GM23338 (cell line): ENCODE measurements around the gene ESPNL. TPM values are rescaled to one million over a fixed set of nuclear protein-coding genes. Genes with fewer than 3 reads are reported as not detected.

Experiments
- ATAC-seq: fragments of 200-7000 bp; cut with Tn5 transposase; 3 replicates; pipeline ENCODE4 v1.9.1; 2020
- DNase-seq: peaks from one replicate; pipeline ENCODE4 v3.0.0-alpha.2; 2015; ENCODE audit warnings: low spot score
- H2AFZ ChIP-seq: fragments of 200-600 bp; sonication (generic); 2 replicates; pipeline ENCODE4 v1.8.0; 2016; ENCODE audit warnings: antibody characterized with exemption, mild to moderate bottlenecking, moderate library complexity
- H3F3A ChIP-seq: fragments of 200-600 bp; sonication (generic); replicated peaks from 2 replicates; pipeline ENCODE4 v1.8.0; 2017; ENCODE audit warnings: antibody characterized with exemption, mixed run types, low read depth
- H3K27ac ChIP-seq: fragments of 200-600 bp; sonication (generic); 2 replicates; pipeline ENCODE4 v1.6.1; 2016; ENCODE audit warnings: low read depth
- H3K27me3 ChIP-seq: fragments of 200-600 bp; sonication (generic); 2 replicates; pipeline ENCODE4 v1.8.0; 2016; ENCODE audit warnings: mild to moderate bottlenecking, mixed run types, moderate library complexity; ENCODE audit not compliant: insufficient read depth
- H3K36me3 ChIP-seq: fragments of 200-600 bp; sonication (generic); 2 replicates; pipeline ENCODE4 v1.8.0; 2016; ENCODE audit warnings: mild to moderate bottlenecking; ENCODE audit not compliant: insufficient read depth
- H3K4me1 ChIP-seq: fragments of 200-600 bp; sonication (generic); 2 replicates; pipeline ENCODE4 v1.8.0; 2016; ENCODE audit warnings: mild to moderate bottlenecking, moderate library complexity; ENCODE audit not compliant: insufficient read depth
- H3K4me2 ChIP-seq: fragments of 200-600 bp; sonication (generic); 2 replicates; pipeline ENCODE4 v1.7.1; 2017; ENCODE audit warnings: mixed run types
- H3K4me3 ChIP-seq: fragments of 200-600 bp; sonication (generic); 2 replicates; pipeline ENCODE4 v1.6.1; 2016; ENCODE audit warnings: mixed run types
- H3K79me2 ChIP-seq: fragments of 200-600 bp; sonication (generic); replicated peaks from 2 replicates; pipeline ENCODE4 v1.8.0; 2017; ENCODE audit warnings: mild to moderate bottlenecking; ENCODE audit not compliant: insufficient read depth
- H3K9me2 ChIP-seq: fragments of 200-600 bp; sonication (generic); 2 replicates; pipeline ENCODE4 v1.8.0; 2017; ENCODE audit not compliant: insufficient read depth
- H4K20me1 ChIP-seq: fragments of 200-600 bp; sonication (generic); replicated peaks from 2 replicates; pipeline ENCODE4 v1.8.0; 2017; ENCODE audit warnings: mild to moderate bottlenecking; ENCODE audit not compliant: insufficient read depth
- H3K27ac Mint-ChIP-seq: 2 replicates; pipeline ENCODE4 v1.8.0; 2020; ENCODE audit warnings: inconsistent platforms, mild to moderate bottlenecking, moderate library complexity, mixed read lengths
- H3K27me3 Mint-ChIP-seq: 3 replicates; pipeline ENCODE4 v1.8.0; 2022; ENCODE audit warnings: low read depth, mild to moderate bottlenecking, moderate library complexity, mixed read lengths, inconsistent platforms; ENCODE audit not compliant: insufficient read depth, poor library complexity
- H3K36me3 Mint-ChIP-seq: 3 replicates; pipeline ENCODE4 v1.8.0; 2021; ENCODE audit warnings: low read depth, mild to moderate bottlenecking, inconsistent platforms, moderate library complexity, mixed read lengths
- H3K4me1 Mint-ChIP-seq: 3 replicates; pipeline ENCODE4 v1.8.0; 2020; ENCODE audit warnings: mild to moderate bottlenecking, inconsistent platforms, mixed read lengths
- H3K4me3 Mint-ChIP-seq: 3 replicates; pipeline ENCODE4 v1.8.0; 2021; ENCODE audit warnings: moderate library complexity, mild to moderate bottlenecking, inconsistent platforms, mixed read lengths
- H3K9me3 Mint-ChIP-seq: 3 replicates; pipeline ENCODE4 v1.8.0; 2020; ENCODE audit warnings: moderate library complexity, mild to moderate bottlenecking, inconsistent platforms, mixed read lengths
- CREB1 ChIP-seq: fragments of 250-450 bp; sonication (Bioruptor Pico); IDR thresholded peaks from 2 replicates; pipeline ENCODE4 v1.5.0; 2020; ENCODE audit warnings: low read depth, mild to moderate bottlenecking, moderate library complexity
- ETS1 ChIP-seq: IDR thresholded peaks from 2 replicates; pipeline ENCODE4 v1.6.1; 2016; ENCODE audit warnings: antibody characterized with exemption
- EZH2 ChIP-seq: fragments of 200-600 bp; sonication (generic); IDR thresholded peaks from one replicate; pipeline ENCODE4 v1.8.0; 2017; ENCODE audit warnings: antibody characterized with exemption, mild to moderate bottlenecking, low read depth; ENCODE audit not compliant: unreplicated experiment
- JUNB ChIP-seq: IDR thresholded peaks from one replicate; pipeline ENCODE4 v1.6.1; 2016; ENCODE audit warnings: antibody characterized with exemption; ENCODE audit not compliant: unreplicated experiment
- NANOG ChIP-seq: IDR thresholded peaks from 2 replicates; pipeline ENCODE4 v1.6.1; 2016; ENCODE audit warnings: antibody characterized with exemption, borderline replicate concordance
- POLR2AphosphoS5 ChIP-seq: IDR thresholded peaks from 2 replicates; pipeline ENCODE4 v1.6.1; 2016; ENCODE audit warnings: antibody characterized with exemption, low read depth
- REST ChIP-seq: IDR thresholded peaks from one replicate; pipeline ENCODE4 v1.6.1; 2018; ENCODE audit warnings: antibody characterized with exemption; ENCODE audit not compliant: unreplicated experiment
- STAT1 ChIP-seq: IDR thresholded peaks from one replicate; pipeline ENCODE4 v1.6.1; 2016; ENCODE audit warnings: antibody characterized with exemption; ENCODE audit not compliant: unreplicated experiment
- ZNF331 ChIP-seq: fragments of 250-450 bp; sonication (Bioruptor Pico); IDR thresholded peaks from 2 replicates; pipeline ENCODE4 v1.5.0; 2020; ENCODE audit warnings: low read depth, mild to moderate bottlenecking, moderate library complexity
- polyA plus RNA-seq: library from polyadenylated mRNA; unstranded; fragments of >200 nt; fragmentation: Nextera tagmentation; extraction: Ambion mirVana; gene quantifications from 2 replicates; pipeline ENCODE4 v1.2.1, GENCODE V29; 2016
- total RNA-seq: library from RNA; depleted of rRNA; stranded (reverse); fragments of >200 nt; shearing (Covaris generic); gene quantifications from 2 replicates; pipeline ENCODE4 v1.2.3, GENCODE V29; 2014; rRNA removed

The ESPNL gene
- total and polyA plus RNA-seq, 2 experiments from 2014 or later, result 0.44 to 3.1 TPM

- no peaks in the 10 kb centered on the region for H3K4me1 ChIP-seq
- H3K27ac Mint-ChIP-seq, result no peak overlapping the region
- no peak for DNase-seq
- H3K79me2 ChIP-seq, result no peaks in the 10 kb centered on the region
- H3K4me1 Mint-ChIP-seq, result no peaks in the 10 kb centered on the region
- no peak overlapping the region for H3K4me3 ChIP-seq
- no peak for ATAC-seq
- peaks cover 1% of the 10 kb centered on the region for H3K27me3 Mint-ChIP-seq
- H3K27me3 ChIP-seq, result no peaks in the 10 kb centered on the region
- no peak overlapping the region for H3K4me3 Mint-ChIP-seq
- H3K9me3 Mint-ChIP-seq, result no peaks in the 10 kb centered on the region
- H3K36me3 ChIP-seq, result peaks cover 50% of the 10 kb centered on the region
- TF ChIP-seq ETS1, result no peak
- TF ChIP-seq POLR2AphosphoS5, result no peak
- TF ChIP-seq STAT1, result no peak
- no peak for TF ChIP-seq CREB1 (CRISPR knock-in tag)
- TF ChIP-seq ZNF331 (CRISPR knock-in tag), result no peak
- TF ChIP-seq REST, result no peak
- no peak for TF ChIP-seq EZH2
- TF ChIP-seq JUNB, result no peak
- TF ChIP-seq NANOG, result no peak
- H3K27ac ChIP-seq, result no peak overlapping the region
- H2AFZ ChIP-seq, result no peak overlapping the region
- no peaks in the 10 kb centered on the region for H3K9me2 ChIP-seq
- H4K20me1 ChIP-seq, result peaks cover 11% of the 10 kb centered on the region
- no peak overlapping the region for H3K4me2 ChIP-seq
- peaks cover 94% of the 10 kb centered on the region for H3K36me3 Mint-ChIP-seq
- no peaks in the 10 kb centered on the region for H3F3A ChIP-seq
Measured at GRCh38 chr2:238182362-238182761, 82.2 kb downstream of the ESPNL start.

Other genes starting within 250 kb of the ESPNL start
- 2.7 and 3.3 TPM in 2 replicates for gene RAMP1, start 240.7 kb upstream of the ESPNL start, total RNA-seq
- gene RAMP1, start 240.7 kb upstream of the ESPNL start, polyA plus RNA-seq, result 1.7 and 1.8 TPM in 2 replicates
- 56.7 and 106 TPM in 2 replicates for gene UBE2F, start 133.3 kb upstream of the ESPNL start, total RNA-seq
- 91.3 and 98.2 TPM in 2 replicates for gene UBE2F, start 133.3 kb upstream of the ESPNL start, polyA plus RNA-seq
- 68.9 and 80.3 TPM in 2 replicates for gene SCLY, start 39.3 kb upstream of the ESPNL start, total RNA-seq
- 57.2 and 61.1 TPM in 2 replicates for gene SCLY, start 39.3 kb upstream of the ESPNL start, polyA plus RNA-seq
- 0.07 TPM in 1 of 2 replicates, not detected in the other for gene KLHL30, start 38.3 kb downstream of the ESPNL start, total RNA-seq
- not detected in 2 replicates for gene KLHL30, start 38.3 kb downstream of the ESPNL start, polyA plus RNA-seq
- 2.5 and 3.3 TPM in 2 replicates for gene ERFE, start 58.6 kb downstream of the ESPNL start, total RNA-seq
- 0.61 and 1.0 TPM in 2 replicates for gene ERFE, start 58.6 kb downstream of the ESPNL start, polyA plus RNA-seq
- 17.0 and 29.7 TPM in 2 replicates for gene ILKAP, start 103.4 kb downstream of the ESPNL start, total RNA-seq
- 35.9 and 36.3 TPM in 2 replicates for gene ILKAP, start 103.4 kb downstream of the ESPNL start, polyA plus RNA-seq
- gene HES6, start 139.7 kb downstream of the ESPNL start, total RNA-seq, result 76.3 and 85.5 TPM in 2 replicates
- 38.8 and 42.7 TPM in 2 replicates for gene HES6, start 139.7 kb downstream of the ESPNL start, polyA plus RNA-seq
- 4.6 TPM in 2 replicates for gene PER2, start 188.3 kb downstream of the ESPNL start, total RNA-seq
- gene PER2, start 188.3 kb downstream of the ESPNL start, polyA plus RNA-seq, result 2.2 and 2.3 TPM in 2 replicates
- gene TRAF3IP1, start 220.2 kb downstream of the ESPNL start, total RNA-seq, result 12.2 and 12.5 TPM in 2 replicates
- gene TRAF3IP1, start 220.2 kb downstream of the ESPNL start, polyA plus RNA-seq, result 20.0 and 20.7 TPM in 2 replicates